Measurements from ENCODE around the gene KIF5A. TPM values are rescaled to one million over a fixed set of nuclear protein-coding genes. Genes with fewer than 3 reads are reported as not detected.

Gene KIF5A
- total and polyA plus RNA-seq, 2 of the 4 experiments (the other 2 are of a cell fraction): 0.15 to 0.18 TPM

- Histone ChIP-seq H3K18ac (ENCODE audit: low read depth, low read length) (no peak overlapping the region), H4K91ac (ENCODE audit: insufficient read depth, low read depth, low read length) (no peak overlapping the region), H3K9ac (ENCODE audit: low read depth, low read length) (no peak overlapping the region), H4K5ac (ENCODE audit: low read depth, low read length) (no peak overlapping the region), H4K8ac (ENCODE audit: low read depth in 2 of 2, low read length in 2 of 2) (no peak overlapping the region), H2BK15ac (ENCODE audit: low read depth, low read length) (no peak overlapping the region), H2AFZ (replicated peaks; ENCODE audit: low read length, poor library complexity) (no peak overlapping the region), H3K23ac (ENCODE audit: low read depth, low read length) (no peak overlapping the region), H3K9me3 (ENCODE audit: control insufficient read depth, insufficient read depth, low read length) (no peaks in the 10 kb centered on the region), H4K20me1 (ENCODE audit: insufficient read depth, low read length) (peaks cover 62% of the 10 kb centered on the region), H3K27ac (ENCODE audit: insufficient read depth, low read length) (no peak overlapping the region), H3K4me1 (ENCODE audit: control insufficient read depth, insufficient read depth, low read length) (no peaks in the 10 kb centered on the region), H3K14ac (replicated peaks; ENCODE audit: low read depth, low read length) (no peak overlapping the region), H3K79me1 (ENCODE audit: low read depth in 1 of 2, low read length in 2 of 2) (peaks cover 24 to 60% of the 10 kb centered on the region in 2 experiments), H2AK5ac (ENCODE audit: low read depth, low read length) (no peak overlapping the region), H3K27me3 (ENCODE audit: control insufficient read depth, insufficient read depth, low read length) (no peaks in the 10 kb centered on the region), H3K4me3 (ENCODE audit: insufficient read depth, low read depth, low read length) (no peak overlapping the region), H3K36me3 (ENCODE audit: control insufficient read depth, insufficient read depth, low read length) (peaks cover 67% of the 10 kb centered on the region), H2BK120ac (ENCODE audit: low read depth, low read length) (no peak overlapping the region), H2BK20ac (ENCODE audit: low read depth, low read length) (no peak overlapping the region), H2AK9ac (replicated peaks; ENCODE audit: low read depth, low read length, poor library complexity) (no peak overlapping the region), H3K4ac (ENCODE audit: low read depth, low read length) (no peak overlapping the region), H3K56ac (ENCODE audit: extremely low read depth, insufficient read depth, low read length) (no peak overlapping the region), H2BK5ac (ENCODE audit: low read depth, low read length, poor library complexity, severe bottlenecking) (no peak overlapping the region), H3K9me1 (ENCODE audit: insufficient read depth, low read length) (peaks cover 3% of the 10 kb centered on the region; the same call in 1 of the 2 replicates), H3K4me2 (ENCODE audit: low read depth, low read length) (no peak overlapping the region)
- intact Hi-C loops (cut with micrococcal nuclease) (no loop called here), in situ Hi-C loops (cut with MboI; ENCODE audit: low sequenced_read_pairs) (no loop called here), dilution Hi-C loops (cut with HindIII; ENCODE audit: low sequenced_read_pairs, unreplicated experiment) (no loop called here)
- ATAC-seq (ENCODE audit: low read depth) (no peak), DNase-seq (no peak)
- TF ChIP-seq USF2 (IDR thresholded peaks at IDR 0.05; ENCODE audit: low read depth, low read length) (no peak), MAFK (IDR thresholded peaks at IDR 0.05; ENCODE audit: low read depth, low read length) (no peak), NFE2L2 (IDR thresholded peaks at IDR 0.05; ENCODE audit: low read depth, low read length) (no peak), POLR2A (IDR thresholded peaks at IDR 0.05; ENCODE audit: low read depth, low read length) (no peak), BHLHE40 (IDR thresholded peaks at IDR 0.05; ENCODE audit: low read depth, low read length) (no peak), SMC3 (IDR thresholded peaks at IDR 0.05; ENCODE audit: low read depth, low read length) (no peak), MXI1 (IDR thresholded peaks at IDR 0.05; ENCODE audit: borderline replicate concordance, low read depth, low read length) (no peak), FOS (IDR thresholded peaks at IDR 0.05; ENCODE audit: low read depth, low read length) (no peak), RAD21 (IDR thresholded peaks at IDR 0.05; ENCODE audit: low read length) (no peak), RFX5 (IDR thresholded peaks at IDR 0.05; ENCODE audit: low read depth, low read length) (no peak), MAZ (IDR thresholded peaks at IDR 0.05; ENCODE audit: borderline replicate concordance, low read depth, low read length) (no peak), CEBPB (IDR thresholded peaks at IDR 0.05; ENCODE audit: low read depth, low read length) (no peak), RCOR1 (IDR thresholded peaks at IDR 0.05; ENCODE audit: insufficient replicate concordance, low read length) (no peak), CHD1 (IDR thresholded peaks at IDR 0.05; ENCODE audit: low read depth, low read length) (no peak)
- TF ChIP-seq, protein P1, sequence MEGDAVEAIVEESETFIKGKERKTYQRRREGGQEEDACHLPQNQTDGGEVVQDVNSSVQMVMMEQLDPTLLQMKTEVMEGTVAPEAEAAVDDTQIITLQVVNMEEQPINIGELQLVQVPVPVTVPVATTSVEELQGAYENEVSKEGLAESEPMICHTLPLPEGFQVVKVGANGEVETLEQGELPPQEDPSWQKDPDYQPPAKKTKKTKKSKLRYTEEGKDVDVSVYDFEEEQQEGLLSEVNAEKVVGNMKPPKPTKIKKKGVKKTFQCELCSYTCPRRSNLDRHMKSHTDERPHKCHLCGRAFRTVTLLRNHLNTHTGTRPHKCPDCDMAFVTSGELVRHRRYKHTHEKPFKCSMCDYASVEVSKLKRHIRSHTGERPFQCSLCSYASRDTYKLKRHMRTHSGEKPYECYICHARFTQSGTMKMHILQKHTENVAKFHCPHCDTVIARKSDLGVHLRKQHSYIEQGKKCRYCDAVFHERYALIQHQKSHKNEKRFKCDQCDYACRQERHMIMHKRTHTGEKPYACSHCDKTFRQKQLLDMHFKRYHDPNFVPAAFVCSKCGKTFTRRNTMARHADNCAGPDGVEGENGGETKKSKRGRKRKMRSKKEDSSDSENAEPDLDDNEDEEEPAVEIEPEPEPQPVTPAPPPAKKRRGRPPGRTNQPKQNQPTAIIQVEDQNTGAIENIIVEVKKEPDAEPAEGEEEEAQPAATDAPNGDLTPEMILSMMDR (conservative IDR thresholded peaks at IDR 0.05; ENCODE audit: low read depth, low read length): no peak
- TF ChIP-seq, protein P2, sequence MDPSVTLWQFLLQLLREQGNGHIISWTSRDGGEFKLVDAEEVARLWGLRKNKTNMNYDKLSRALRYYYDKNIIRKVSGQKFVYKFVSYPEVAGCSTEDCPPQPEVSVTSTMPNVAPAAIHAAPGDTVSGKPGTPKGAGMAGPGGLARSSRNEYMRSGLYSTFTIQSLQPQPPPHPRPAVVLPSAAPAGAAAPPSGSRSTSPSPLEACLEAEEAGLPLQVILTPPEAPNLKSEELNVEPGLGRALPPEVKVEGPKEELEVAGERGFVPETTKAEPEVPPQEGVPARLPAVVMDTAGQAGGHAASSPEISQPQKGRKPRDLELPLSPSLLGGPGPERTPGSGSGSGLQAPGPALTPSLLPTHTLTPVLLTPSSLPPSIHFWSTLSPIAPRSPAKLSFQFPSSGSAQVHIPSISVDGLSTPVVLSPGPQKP (IDR thresholded peaks at IDR 0.05; ENCODE audit: borderline replicate concordance, low read depth, low read length): no peak
- BruUV-seq (replicated peaks): no TSS peak
- CTCF ChIA-PET: no interaction called here
- 100% methylated on average over 1 of the region's 7 CpGs; no CpG with 5 or more reads in 1 of the 2 experiments for WGBS, 2 experiments (ENCODE audit: extremely low coverage in 2 of 2, insufficient read length in 1 of 2)
- POLR2A ChIA-PET (ENCODE audit: unreplicated experiment): interaction anchor here (0.6 kb wide), 1 partner anchor 122 kb away, joined by 5 read pairs; no protein-coding TSS in a partner anchor
Observed at GRCh38 chr12:57511588-57512325, 38.1 kb upstream of the KIF5A start.
